EL (cell line): Measurements from ENCODE around the gene LIN7A.

Experiments used
- DNase-seq: peaks from one replicate; pipeline ENCODE4 v3.0.0-alpha.2; 2016

LIN7A gene

GRCh38 chr12:80857311-80857710 is 80.4 kb downstream of the LIN7A start:
- DNase-seq = peak; percentile 52

GRCh38 chr12:80849337-80849736 is 88.4 kb downstream of the LIN7A start:
- DNase-seq = no peak

GRCh38 chr12:80848858-80849257 is 88.9 kb downstream of the LIN7A start:
- DNase-seq = no peak

- DNase-seq = no peak
Measured at GRCh38 chr12:80847575-80847974, 90.2 kb downstream of the LIN7A start.

GRCh38 chr12:80846952-80847351 is 90.8 kb downstream of the LIN7A start:
- DNase-seq = no peak

- DNase-seq = no peak
Measured at GRCh38 chr12:80845639-80846038, 92.1 kb downstream of the LIN7A start.

GRCh38 chr12:80843969-80844368 is 93.8 kb downstream of the LIN7A start:
- DNase-seq = no peak

- DNase-seq = no peak
Measured at GRCh38 chr12:80838708-80839107, 99.0 kb downstream of the LIN7A start.

GRCh38 chr12:80838024-80838658 is 99.6 kb downstream of the LIN7A start:
- no peak for DNase-seq

GRCh38 chr12:80837342-80837978 is 100.3 kb downstream of the LIN7A start:
- DNase-seq = peak; percentile 68

GRCh38 chr12:80834724-80835123 is 103.0 kb downstream of the LIN7A start:
- no peak for DNase-seq

- DNase-seq = no peak
Measured at GRCh38 chr12:80830533-80831088, 107.1 kb downstream of the LIN7A start.

GRCh38 chr12:80829767-80830166 is 108.0 kb downstream of the LIN7A start:
- DNase-seq = peak; percentile 22

GRCh38 chr12:80825506-80825905 is 112.2 kb downstream of the LIN7A start:
- no peak for DNase-seq

- no peak for DNase-seq
Measured at GRCh38 chr12:80823393-80823792, 114.3 kb downstream of the LIN7A start.

- no peak for DNase-seq
Measured at GRCh38 chr12:80821513-80822000, 116.2 kb downstream of the LIN7A start.

- DNase-seq = no peak
Measured at GRCh38 chr12:80818878-80819277, 118.9 kb downstream of the LIN7A start.

- no peak for DNase-seq
Measured at GRCh38 chr12:80815351-80815750, 122.4 kb downstream of the LIN7A start.

- DNase-seq = no peak
Measured at GRCh38 chr12:80814453-80814852, 123.3 kb downstream of the LIN7A start.

- no peak for DNase-seq
Measured at GRCh38 chr12:80813820-80814219, 123.9 kb downstream of the LIN7A start.

GRCh38 chr12:80811957-80812708 is 125.6 kb downstream of the LIN7A start:
- DNase-seq = no peak

GRCh38 chr12:80810874-80811273 is 126.9 kb downstream of the LIN7A start:
- DNase-seq = no peak

- DNase-seq = no peak
Measured at GRCh38 chr12:80807640-80808288, 130.0 kb downstream of the LIN7A start.
